K562 (cell line): ENCODE measurements around the gene CD34. TPM values are rescaled to one million over a fixed set of nuclear protein-coding genes. Genes with fewer than 3 reads are reported as not detected.

Experiments used
- ATAC-seq: fragments of 200-7000 bp; cut with Tn5 transposase; 3 replicates; pipeline ENCODE4 v1.9.1; 2020; ENCODE audit warnings: moderate library complexity
- BruUV-seq: library from RNA; stranded (reverse); fragments of 400-500 nt; replicated peaks from 2 replicates; lab custom pipeline; 2021; lab: Mats Ljungman, UMichigan
- CTCF ChIA-PET: fragments of 300-600 bp; formaldehyde crosslinking; extraction: SDS; loops from one replicate; lab custom pipeline; 2021; ENCODE audit warnings: low intra/inter-chr PET ratio; lab: Yijun Ruan, JAX
- POLR2A ChIA-PET: fragments of 300-600, 350-650 bp; sonication (Branson Sonifier 250); formaldehyde crosslinking; extraction: SDS; loops from one replicate; lab custom pipeline; 2021; ENCODE audit warnings: antibody characterized with exemption, inconsistent platforms; lab: Yijun Ruan, JAX
- DNase-seq, 4 experiments: peaks; one replicate each; pipeline versions ENCODE4 v3.0.0 to v3.0.0-alpha.2; 2011 to 2018; ENCODE audit warnings: low spot score in 3 of 4, mixed read lengths in 3 of 4; ENCODE audit errors: extremely low read depth in 1 of 4
- FAIRE-seq: peaks from 2 replicates; lab custom pipeline; 2011; peaks lifted over from hg19 to GRCh38; lab: Jason Lieb, UNC
- H2AFZ ChIP-seq: 2 replicates; pipeline ENCODE4 v1.6.0; 2011; ENCODE audit warnings: low read depth, low read length, control low read depth, inconsistent platforms
- H3K27ac ChIP-seq: fragments of 200-600 bp; 3 replicates; pipeline ENCODE4 v1.8.0; 2011; ENCODE audit warnings: low read depth, mild to moderate bottlenecking, control low read depth, inconsistent platforms, low read length, moderate library complexity, mixed read lengths; ENCODE audit errors: extremely low read depth
- H3K27me3 ChIP-seq, 2 experiments: fragments of 300-600 bp in 1 of 2; 2 replicates in 1 of 2; 3 replicates in 1 of 2; pipeline versions ENCODE4 v1.6.0 to v1.8.0; 2011; ENCODE audit warnings: inconsistent platforms in 2 of 2, low read length in 2 of 2, mild to moderate bottlenecking in 1 of 2, mixed read lengths in 1 of 2, moderate library complexity in 1 of 2; ENCODE audit not compliant: control insufficient read depth in 2 of 2, insufficient read depth in 2 of 2
- H3K36me3 ChIP-seq: fragments of 300-600 bp; 3 replicates; pipeline ENCODE4 v1.8.0; 2011; ENCODE audit warnings: mild to moderate bottlenecking, low read length, inconsistent platforms; ENCODE audit not compliant: control insufficient read depth, insufficient read depth
- H3K4me1 ChIP-seq, 2 experiments: fragments of 200-600 bp in 1 of 2; replicated peaks in 1 of 2; 2 replicates in 1 of 2; 3 replicates in 1 of 2; pipeline versions ENCODE4 v1.5.1 to v1.8.0; 2011; ENCODE audit warnings: inconsistent platforms in 2 of 2, low read length in 2 of 2, mild to moderate bottlenecking in 1 of 2, mixed read lengths in 1 of 2, moderate library complexity in 1 of 2; ENCODE audit not compliant: control insufficient read depth in 2 of 2, insufficient read depth in 2 of 2
- H3K4me2 ChIP-seq: 2 replicates; pipeline ENCODE4 v1.6.1; 2011; ENCODE audit warnings: low read length, control low read depth, inconsistent platforms, mixed read lengths; ENCODE audit not compliant: insufficient read depth
- H3K4me3 ChIP-seq: fragments of 200-600 bp; sonication (generic), shearing (Covaris generic); 2 replicates; pipeline ENCODE4 v1.5.1; 2016; ENCODE audit warnings: control low read depth, inconsistent platforms
- H3K79me2 ChIP-seq: fragments of 200-600 bp; 3 replicates; pipeline ENCODE4 v1.8.0; 2011; ENCODE audit warnings: low read length, inconsistent platforms; ENCODE audit not compliant: control insufficient read depth, insufficient read depth
- H3K9ac ChIP-seq, 2 experiments: 2 replicates each; pipeline versions ENCODE4 v1.6.0 to v1.6.1; 2011; ENCODE audit warnings: low read depth in 2 of 2, low read length in 2 of 2, control low read depth in 1 of 2, inconsistent platforms in 1 of 2, mild to moderate bottlenecking in 1 of 2, mixed read lengths in 1 of 2; ENCODE audit not compliant: insufficient read depth in 1 of 2
- H3K9me1 ChIP-seq: one replicate; pipeline ENCODE4 v1.6.0; 2011; ENCODE audit warnings: inconsistent platforms, mild to moderate bottlenecking, low read length, moderate library complexity; ENCODE audit not compliant: control insufficient read depth, insufficient read depth
- H3K9me3 ChIP-seq: replicated peaks from 2 replicates; pipeline ENCODE4 v1.5.1; 2011; ENCODE audit warnings: low read depth, low read length, inconsistent platforms; ENCODE audit not compliant: control insufficient read depth, insufficient read depth
- H4K20me1 ChIP-seq: replicated peaks from 2 replicates; pipeline ENCODE4 v1.6.1; 2011; ENCODE audit warnings: low read length, inconsistent platforms, mixed read lengths; ENCODE audit not compliant: control insufficient read depth, insufficient read depth
- BRF1 ChIP-seq: IDR thresholded peaks from 3 replicates; pipeline ENCODE4 v1.6.1; 2011; ENCODE audit warnings: borderline replicate concordance, mild to moderate bottlenecking; ENCODE audit not compliant: insufficient read length; ENCODE audit errors: extremely low read depth
- CHD7 ChIP-seq: fragments of 200-600 bp; sonication (generic); IDR thresholded peaks from one replicate; pipeline ENCODE4 v1.6.1; 2012; ENCODE audit warnings: mild to moderate bottlenecking, low read depth, low read length, inconsistent platforms
- POLR2AphosphoS2 ChIP-seq: IDR thresholded peaks from 2 replicates; pipeline ENCODE4 v1.6.1; 2012; ENCODE audit warnings: low read length, improper control_type of control experiment
- SMC3 ChIP-seq: conservative IDR thresholded peaks from 2 replicates; pipeline ENCODE4 v1.6.1; 2011; ENCODE audit warnings: low read depth, low read length, improper control_type of control experiment; ENCODE audit not compliant: insufficient read depth
- SP2 ChIP-seq: IDR thresholded peaks from 2 replicates; pipeline ENCODE4 v1.6.1; 2011; ENCODE audit warnings: mild to moderate bottlenecking, low read depth, low read length, moderate library complexity; ENCODE audit not compliant: poor library complexity, severe bottlenecking; ENCODE audit errors: extremely low read depth
- TCF3 ChIP-seq: sonication (generic); formaldehyde crosslinking; IDR thresholded peaks from 2 replicates; pipeline ENCODE4 v1.4.0; 2020; ENCODE audit warnings: mild to moderate bottlenecking, missing genetic modification reagents
- THRAP3 ChIP-seq: fragments of 450-650 bp; IDR thresholded peaks from 2 replicates; pipeline ENCODE4 v1.6.1; 2016; ENCODE audit warnings: mild to moderate bottlenecking, inconsistent platforms, borderline replicate concordance
- ZNF121 ChIP-seq: sonication (generic); formaldehyde crosslinking; conservative IDR thresholded peaks from 2 replicates; pipeline ENCODE4 v1.8.0; 2022; ENCODE audit warnings: missing genetic modification reagents
- ZNF444 ChIP-seq: fragments of 250-450 bp; sonication (Bioruptor Pico); IDR thresholded peaks from 2 replicates; pipeline ENCODE4 v1.4.0; 2020; ENCODE audit warnings: mild to moderate bottlenecking, moderate library complexity
- WGBS: fragments of 100-300 bp; shearing (Covaris generic); methylation state at CpG from one replicate; pipeline ENCODE4 v1.1.6; 2016; ENCODE audit warnings: low coverage, mixed read lengths; ENCODE audit not compliant: insufficient coverage; ENCODE audit errors: missing lambda C conversion rate; 5-methylcytosine and 5-hydroxymethylcytosine counted together
- in situ Hi-C: fragments of 300-500 bp; cut with MboI; formaldehyde crosslinking; loops from 4 replicates; pipeline ENCODE4 v1.15.0; 2018; ENCODE audit warnings: inconsistent platforms, mixed read lengths
- intact Hi-C: fragments of 100-400 bp; cut with micrococcal nuclease; formaldehyde crosslinking; loops from 2 replicates; pipeline ENCODE4 v1.14.2; 2022
- polyA plus RNA-seq, 8 experiments: library from polyadenylated mRNA; depleted of rRNA in 4 of 8; stranded (reverse) in 5 of 8; unstranded in 3 of 8; fragments of >200 nt; fragmentation: Nextera tagmentation in 2 of 8; fragmentation: Illumina TruSeq in 1 of 8; extraction: Ambion mirVana in 2 of 8; extraction: Trizol in 1 of 8; gene quantifications; 2 replicates each; pipeline versions ENCODE4 v1.2.1 to v1.2.3, GENCODE V29; 2011 to 2014; ENCODE audit warnings: inconsistent platforms in 1 of 8, missing spikeins in 1 of 8
- total RNA-seq, 7 experiments: library from RNA; depleted of rRNA in 6 of 7; stranded (reverse); fragments of >200 nt in 6 of 7; fragmentation: Illumina TruSeq in 2 of 7; extraction: Trizol in 2 of 7; gene quantifications; 2 replicates each; pipeline versions ENCODE4 v1.2.1 to v1.2.3, GENCODE V29; 2011 to 2021; ENCODE audit warnings: low replicate concordance in 1 of 7

The CD34 gene
- total and polyA plus RNA-seq, 9 of the 15 experiments (the other 6 are each of a cell fraction or from before 2014, with no cell fraction given) = not detected

GRCh38 chr1:207937204-207937603 lies 26.3 kb upstream of the CD34 start:
- 55% methylated on average over 3 of the region's 3 CpGs for WGBS
- H4K20me1 ChIP-seq = no peaks in the 10 kb centered on the region
- no peaks in the 10 kb centered on the region for H3K27me3 ChIP-seq
- POLR2A ChIA-PET = interaction anchor here (0.6 kb wide), 1 partner anchor 444 kb away, joined by 3 read pairs; no protein-coding TSS in a partner anchor
- BruUV-seq = no TSS peak
- no peak overlapping the region for H3K27ac ChIP-seq
- FAIRE-seq (no peak), ATAC-seq (no peak), DNase-seq (no peak)
- H3K9me1 ChIP-seq = no peaks in the 10 kb centered on the region
- no peaks in the 10 kb centered on the region for H3K79me2 ChIP-seq
- H3K4me1 ChIP-seq = peaks cover 7 to 19% of the 10 kb centered on the region in 2 experiments; a peak in 3 of 5 replicates
- H3K36me3 ChIP-seq = no peaks in the 10 kb centered on the region
- intact Hi-C loops = no loop called here
- in situ Hi-C loops = no loop called here
- CTCF ChIA-PET = no interaction called here
- TF ChIP-seq TCF3 (CRISPR knock-in tag) (no peak), THRAP3 (no peak), SP2 (no peak), CHD7 (no peak), POLR2AphosphoS2 (no peak), SMC3 (no peak), ZNF444 (CRISPR knock-in tag) (no peak), BRF1 (no peak), ZNF121 (CRISPR knock-in tag) (no peak)
- H3K4me2 ChIP-seq = no peak overlapping the region
- no peak overlapping the region for H3K9ac ChIP-seq
- H3K4me3 ChIP-seq = no peak overlapping the region
- no peak overlapping the region for H2AFZ ChIP-seq
- H3K9me3 ChIP-seq = peaks cover 13% of the 10 kb centered on the region
